Immature natural killer cell (primary cell): Measurements from ENCODE around the gene SMAD5. TPM values are rescaled to one million over a fixed set of nuclear protein-coding genes. Genes with fewer than 3 reads are reported as not detected.

Experiments used
- DNase-seq, 3 donors: peaks; one replicate each; pipeline ENCODE4 v3.0.0; 2022; ENCODE audit warnings: mixed read lengths in 1 of 3
- H3K27ac Mint-ChIP-seq, 6 donors: one replicate each; pipeline ENCODE4 v1.8.0; 2020; ENCODE audit warnings: mixed read lengths in 6 of 6, mild to moderate bottlenecking in 5 of 6, inconsistent platforms in 4 of 6, moderate library complexity in 3 of 6
- H3K27me3 Mint-ChIP-seq, 3 donors: one replicate each; pipeline ENCODE4 v1.8.0; 2020 to 2021; ENCODE audit warnings: low read depth in 3 of 3, mild to moderate bottlenecking in 3 of 3, mixed read lengths in 3 of 3, moderate library complexity in 3 of 3, inconsistent platforms in 1 of 3
- H3K36me3 Mint-ChIP-seq, 3 donors: one replicate each; pipeline ENCODE4 v1.8.0; 2020; ENCODE audit warnings: mixed read lengths in 3 of 3, inconsistent platforms in 2 of 3, mild to moderate bottlenecking in 2 of 3
- H3K4me1 Mint-ChIP-seq, 2 donors: one replicate each; pipeline ENCODE4 v1.8.0; 2020; ENCODE audit warnings: inconsistent platforms in 2 of 2, mild to moderate bottlenecking in 2 of 2, mixed read lengths in 2 of 2, moderate library complexity in 1 of 2
- H3K4me3 Mint-ChIP-seq, 5 donors: one replicate each; pipeline ENCODE4 v1.8.0; 2020; ENCODE audit warnings: mild to moderate bottlenecking in 5 of 5, mixed read lengths in 5 of 5, inconsistent platforms in 3 of 5, moderate library complexity in 3 of 5
- H3K9me3 Mint-ChIP-seq, 6 donors: one replicate each; pipeline ENCODE4 v1.8.0; 2020; ENCODE audit warnings: mild to moderate bottlenecking in 6 of 6, mixed read lengths in 6 of 6, inconsistent platforms in 4 of 6, moderate library complexity in 3 of 6
- polyA plus RNA-seq, 3 donors: library from polyadenylated mRNA; unstranded; fragments of 300-500 nt; fragmentation: Illumina TruSeq; gene quantifications; one replicate each; pipeline ENCODE4 v1.2.3, GENCODE V29; 2021

SMAD5 gene
- polyA plus RNA-seq, 3 donors from 2014 or later: 23.9 to 37.8 (median 32.5) TPM

- H3K4me3 Mint-ChIP-seq: no peak overlapping the region
- H3K27ac Mint-ChIP-seq: no peak overlapping the region
- H3K27me3 Mint-ChIP-seq: peaks cover 5 to 14% (median 7%) of the 10 kb centered on the region in 3 donors
- no peaks in the 10 kb centered on the region for H3K9me3 Mint-ChIP-seq
- peaks cover 0 to 3% of the 10 kb centered on the region in 2 donors for H3K4me1 Mint-ChIP-seq
- H3K36me3 Mint-ChIP-seq: peaks cover 26 to 36% (median 28%) of the 10 kb centered on the region in 3 donors
- no peak for DNase-seq
Observed at GRCh38 chr5:136190091-136190720, 57.6 kb downstream of the SMAD5 start.

- peak overlapping the region in 1 of 5 donors; percentile 24 for H3K4me3 Mint-ChIP-seq
- no peaks in the 10 kb centered on the region for H3K9me3 Mint-ChIP-seq
- H3K27me3 Mint-ChIP-seq: peaks cover 5 to 14% (median 7%) of the 10 kb centered on the region in 3 donors
- peaks cover 24 to 33% (median 26%) of the 10 kb centered on the region in 3 donors for H3K36me3 Mint-ChIP-seq
- H3K27ac Mint-ChIP-seq: no peak overlapping the region
- no peak for DNase-seq
- H3K4me1 Mint-ChIP-seq: peaks cover 0 to 3% of the 10 kb centered on the region in 2 donors
Observed at GRCh38 chr5:136190904-136191303, 58.3 kb downstream of the SMAD5 start.

GRCh38 chr5:136191304-136192014, 58.8 kb downstream of the SMAD5 start:
- Mint-ChIP-seq H3K4me1 (peaks cover 0 to 3% of the 10 kb centered on the region in 2 donors), H3K4me3 (peak overlapping the region in 1 of 5 donors; percentile 24), H3K27me3 (peaks cover 5 to 15% (median 7%) of the 10 kb centered on the region in 3 donors), H3K36me3 (peaks cover 24 to 27% (median 26%) of the 10 kb centered on the region in 3 donors), H3K27ac (no peak overlapping the region), H3K9me3 (no peaks in the 10 kb centered on the region)
- DNase-seq: no peak

GRCh38 chr5:136192015-136192525, 59.4 kb downstream of the SMAD5 start:
- H3K27ac Mint-ChIP-seq: no peak overlapping the region
- no peak overlapping the region for H3K4me3 Mint-ChIP-seq
- no peaks in the 10 kb centered on the region for H3K9me3 Mint-ChIP-seq
- peaks cover 20 to 21% (median 21%) of the 10 kb centered on the region in 3 donors for H3K36me3 Mint-ChIP-seq
- H3K4me1 Mint-ChIP-seq: peaks cover 0 to 3% of the 10 kb centered on the region in 2 donors
- no peak for DNase-seq
- peaks cover 5 to 16% (median 9%) of the 10 kb centered on the region in 3 donors for H3K27me3 Mint-ChIP-seq

- H3K36me3 Mint-ChIP-seq: peaks cover 15 to 16% (median 15%) of the 10 kb centered on the region in 3 donors
- H3K9me3 Mint-ChIP-seq: no peaks in the 10 kb centered on the region
- H3K27me3 Mint-ChIP-seq: peaks cover 5 to 16% (median 7%) of the 10 kb centered on the region in 3 donors
- H3K27ac Mint-ChIP-seq: no peak within 1 kb of the TSS
- H3K4me3 Mint-ChIP-seq: peak within 1 kb of the TSS in 2 of 5 donors; percentile 26 to 35
- H3K4me1 Mint-ChIP-seq: peaks cover 0 to 2% of the 10 kb centered on the region in 2 donors
- no peak for DNase-seq
Observed at GRCh38 chr5:136192526-136193321, 60.1 kb downstream of the SMAD5 start, which contains the start of gene SMIM32. TSS of gene SMIM32 (minus strand) at chr5:136193162. CDS start at chr5:136192524, 638 bp downstream.

DNA sequence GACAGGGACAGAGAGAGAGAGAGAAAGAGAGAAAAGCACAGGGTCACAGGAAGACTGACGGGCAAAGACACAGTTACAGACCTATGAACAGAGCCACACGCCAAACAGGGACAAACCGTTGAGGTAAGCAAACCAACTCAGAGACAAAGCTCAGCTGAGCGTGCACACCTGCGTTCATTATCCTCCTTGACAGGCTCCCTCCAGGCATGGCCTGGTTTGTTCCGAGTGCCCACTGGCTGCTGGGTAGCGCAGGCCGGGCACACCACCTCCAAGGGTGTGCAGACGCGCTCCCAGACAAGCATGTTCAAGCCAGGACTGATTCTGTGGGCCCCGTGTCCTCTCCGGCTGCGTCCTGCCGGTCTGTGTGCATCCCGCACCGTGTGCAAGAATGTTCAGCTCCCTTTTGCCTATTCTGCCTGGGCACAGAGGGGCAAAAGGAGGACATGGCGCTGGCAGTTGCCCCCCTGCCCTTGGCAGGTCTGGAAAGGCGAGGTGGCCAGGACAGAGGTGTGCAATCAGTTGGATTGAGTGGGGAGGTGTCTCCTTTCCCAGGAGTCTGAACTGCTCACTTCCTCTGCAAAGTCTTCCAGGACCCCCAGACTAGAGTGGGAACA, 60.8 kb downstream of the SMAD5 start:
- H3K27ac Mint-ChIP-seq: no peak overlapping the region
- H3K4me1 Mint-ChIP-seq: no peaks in the 10 kb centered on the region
- H3K36me3 Mint-ChIP-seq: peaks cover 9% of the 10 kb centered on the region in 3 donors
- no peaks in the 10 kb centered on the region for H3K9me3 Mint-ChIP-seq
- DNase-seq: no peak
- peaks cover 5 to 16% (median 5%) of the 10 kb centered on the region in 3 donors for H3K27me3 Mint-ChIP-seq
- H3K4me3 Mint-ChIP-seq: peak overlapping the region in 1 of 5 donors; percentile 26

GRCh38 chr5:136194576-136194975, 61.9 kb downstream of the SMAD5 start:
- DNase-seq: no peak
- Mint-ChIP-seq H3K36me3 (no peaks in the 10 kb centered on the region), H3K27me3 (peaks cover 5 to 16% (median 5%) of the 10 kb centered on the region in 3 donors)

DNA sequence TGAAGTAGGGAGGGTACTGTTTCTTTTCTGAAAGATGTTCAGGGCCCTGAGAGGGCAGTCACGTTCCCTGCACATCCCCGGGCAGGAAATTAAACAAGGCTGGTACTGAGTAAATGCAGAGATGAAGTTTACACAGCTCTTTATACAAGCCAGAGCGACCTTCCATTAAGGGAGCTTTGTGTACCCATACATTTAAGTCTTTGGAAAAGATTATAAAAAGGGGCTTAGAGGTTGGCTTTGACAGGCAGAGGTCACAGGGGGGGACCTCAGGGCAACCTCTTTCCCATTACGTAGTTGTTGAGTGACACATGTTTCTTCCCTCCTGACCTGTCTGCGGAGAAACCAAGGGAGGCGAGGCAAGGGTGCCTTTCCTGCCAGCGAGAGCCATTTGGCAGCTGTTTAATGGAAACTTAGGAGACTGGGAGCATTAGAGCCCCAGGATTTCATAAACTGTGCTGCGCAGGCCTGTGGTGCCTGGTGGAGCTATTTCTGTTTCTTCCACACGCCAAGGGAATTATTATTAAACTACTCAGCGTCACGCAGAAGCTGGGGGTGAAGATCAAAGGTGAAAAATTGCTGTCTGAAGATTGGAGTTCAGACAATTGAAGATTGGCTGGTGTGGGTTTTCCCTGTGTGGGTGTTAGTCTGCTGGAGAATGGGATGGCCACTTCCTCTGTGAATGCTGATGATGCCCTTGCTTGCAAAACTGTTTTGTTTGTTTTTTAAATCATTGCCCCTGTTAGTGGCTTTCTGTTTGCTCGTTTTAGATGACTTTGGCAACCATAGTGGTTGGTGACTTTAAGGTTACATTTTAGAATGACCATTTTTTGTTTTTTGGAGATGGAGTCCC, 63.6 kb downstream of the SMAD5 start:
- Mint-ChIP-seq H3K27me3 (peaks cover 5 to 14% (median 5%) of the 10 kb centered on the region in 3 donors), H3K4me3 (no peak overlapping the region), H3K27ac (no peak overlapping the region), H3K4me1 (no peaks in the 10 kb centered on the region), H3K9me3 (no peaks in the 10 kb centered on the region), H3K36me3 (no peaks in the 10 kb centered on the region)
- DNase-seq: no peak

More at GRCh38 chr5:136194576-136194975, 61.9 kb downstream of the SMAD5 start:
- H3K4me3 Mint-ChIP-seq: no peak overlapping the region
- H3K27ac Mint-ChIP-seq: no peak overlapping the region
- no peaks in the 10 kb centered on the region for H3K9me3 Mint-ChIP-seq
- no peaks in the 10 kb centered on the region for H3K4me1 Mint-ChIP-seq

GRCh38 chr5:136197462-136198142, 65.0 kb downstream of the SMAD5 start:
- DNase-seq: no peak
- Mint-ChIP-seq H3K27ac (no peak overlapping the region), H3K9me3 (no peaks in the 10 kb centered on the region), H3K27me3 (peaks cover 6 to 17% (median 7%) of the 10 kb centered on the region in 3 donors), H3K36me3 (no peaks in the 10 kb centered on the region), H3K4me1 (no peaks in the 10 kb centered on the region), H3K4me3 (no peak overlapping the region)

DNA sequence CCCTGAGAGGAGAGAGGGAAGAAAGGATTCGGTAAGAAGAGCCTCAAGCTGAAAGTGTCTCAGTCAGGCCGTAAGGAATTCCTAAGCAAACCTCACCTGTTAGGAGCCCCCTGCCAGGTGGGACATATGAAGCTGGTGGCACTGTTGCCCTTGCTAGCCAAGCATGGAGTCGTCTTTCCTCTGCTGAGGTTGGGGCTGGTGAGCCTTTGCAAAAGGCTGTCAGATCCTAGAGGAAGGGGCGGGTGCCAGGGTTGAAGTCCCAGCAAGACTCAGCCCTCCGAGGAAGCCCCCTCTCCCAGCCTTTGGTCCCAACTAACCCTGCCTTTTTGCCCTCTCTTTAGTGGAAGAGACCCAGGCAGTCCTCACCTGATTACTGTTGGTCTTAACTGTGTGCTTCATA, 65.8 kb downstream of the SMAD5 start:
- Mint-ChIP-seq H3K4me1 (no peaks in the 10 kb centered on the region), H3K36me3 (no peaks in the 10 kb centered on the region), H3K27me3 (peaks cover 7 to 17% (median 9%) of the 10 kb centered on the region in 3 donors), H3K4me3 (no peak overlapping the region), H3K9me3 (no peaks in the 10 kb centered on the region), H3K27ac (no peak overlapping the region)
- DNase-seq: no peak

DNA sequence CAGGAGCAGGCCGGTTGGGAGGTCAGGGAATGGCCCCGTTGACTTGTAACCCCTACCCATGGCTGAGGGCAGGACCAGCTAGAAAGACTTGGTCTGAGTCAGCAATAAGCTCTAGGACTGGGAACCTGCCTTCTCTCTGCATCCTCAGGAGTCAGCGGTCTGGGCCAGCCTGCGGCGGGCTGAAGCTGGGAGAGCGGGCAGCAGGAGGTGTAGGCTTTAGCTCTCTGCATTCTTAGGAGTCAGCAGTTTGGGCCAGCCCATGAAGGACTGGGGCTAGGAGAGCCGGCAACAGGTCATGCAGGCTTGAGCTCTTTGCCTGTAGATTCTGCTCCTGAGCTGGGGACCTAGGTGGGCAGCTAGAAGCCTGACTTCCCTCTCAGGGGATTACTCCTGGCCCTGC, 66.8 kb downstream of the SMAD5 start:
- Mint-ChIP-seq H3K4me1 (no peaks in the 10 kb centered on the region), H3K4me3 (no peak overlapping the region), H3K36me3 (no peaks in the 10 kb centered on the region), H3K27me3 (peaks cover 2 to 10% (median 9%) of the 10 kb centered on the region in 3 donors), H3K27ac (no peak overlapping the region), H3K9me3 (no peaks in the 10 kb centered on the region)
- DNase-seq: no peak

DNA sequence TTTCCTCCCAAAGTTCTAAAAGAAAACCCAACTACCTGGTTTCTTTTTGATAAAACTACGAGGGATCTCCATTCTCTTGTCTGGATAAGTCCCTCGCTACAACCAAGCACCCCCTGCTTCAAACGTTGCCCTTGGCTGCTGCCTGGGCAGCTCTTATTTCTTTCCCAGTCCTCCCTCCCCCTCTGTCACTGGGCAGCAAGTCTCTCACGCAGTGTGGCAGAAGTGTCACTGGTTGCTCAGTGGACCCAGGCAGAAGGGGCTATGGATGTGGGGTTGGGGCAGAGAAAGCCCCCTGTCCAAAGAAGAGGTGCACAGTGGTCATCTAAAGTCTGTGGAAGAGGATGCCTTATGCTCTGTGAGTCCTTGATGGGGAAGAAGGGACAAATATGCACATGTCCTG, 67.5 kb downstream of the SMAD5 start:
- DNase-seq: no peak
- H3K27ac Mint-ChIP-seq: no peak overlapping the region
- H3K36me3 Mint-ChIP-seq: no peaks in the 10 kb centered on the region
- no peaks in the 10 kb centered on the region for H3K9me3 Mint-ChIP-seq
- H3K4me1 Mint-ChIP-seq: no peaks in the 10 kb centered on the region
- no peak overlapping the region for H3K4me3 Mint-ChIP-seq
- H3K27me3 Mint-ChIP-seq: peaks cover 2 to 10% (median 9%) of the 10 kb centered on the region in 3 donors
